Thoracic aorta (tissue), 2 donors: ENCODE results near the gene SHOC2. TPM values are rescaled to one million over a fixed set of nuclear protein-coding genes. Genes with fewer than 3 reads are reported as not detected.

Experiments
- ATAC-seq: fragments of 150-250 bp; one replicate; pipeline ENCODE4 v1.8.0; 2017; ENCODE audit warnings: low read depth; ENCODE audit not compliant: insufficient number of reproducible peaks, low FRiP score
- DNase-seq: peaks from one replicate; pipeline ENCODE4 v3.0.0-alpha.2; 2020; ENCODE audit warnings: low spot score
- H3K27ac ChIP-seq, 2 donors: fragments of 200-600 bp; sonication (generic); 1 replicate in 1 of 2; 2 replicates in 1 of 2; pipeline ENCODE4 v1.5.1; 2016; ENCODE audit warnings: mild to moderate bottlenecking in 2 of 2, moderate library complexity in 2 of 2
- H3K27me3 ChIP-seq: fragments of 200-600 bp; sonication (generic); replicated peaks from 2 replicates; pipeline ENCODE4 v1.6.0; 2016; ENCODE audit warnings: mild to moderate bottlenecking; ENCODE audit not compliant: insufficient read depth
- H3K36me3 ChIP-seq: fragments of 200-600 bp; sonication (generic); one replicate; pipeline ENCODE4 v1.5.1; 2016
- H3K4me1 ChIP-seq, 2 donors: fragments of 200-600 bp; sonication (generic); 1 replicate in 1 of 2; 2 replicates in 1 of 2; pipeline versions ENCODE4 v1.5.1 to v1.6.0; 2016; ENCODE audit warnings: low read depth in 2 of 2, mild to moderate bottlenecking in 1 of 2; ENCODE audit not compliant: control insufficient read depth in 1 of 2
- H3K4me3 ChIP-seq: fragments of 200-600 bp; sonication (generic); 2 replicates; pipeline ENCODE4 v1.5.1; 2016; ENCODE audit warnings: mild to moderate bottlenecking
- H3K9me3 ChIP-seq: fragments of 200-600 bp; sonication (generic); 2 replicates; pipeline ENCODE4 v1.5.1; 2016
- total RNA-seq, 2 donors: library from RNA; depleted of rRNA; stranded (reverse); fragments of >200 nt; gene quantifications; one replicate each; pipeline versions ENCODE4 v1.1.0 to v1.2.3, GENCODE V29; 2016
- TF ChIP-seq, protein P1 (sequence below): fragments of 200-600 bp; sonication (generic); IDR thresholded peaks from one replicate; pipeline ENCODE4 v1.5.1; 2019; ENCODE audit warnings: antibody characterized with exemption

SHOC2 gene
- total RNA-seq, 2 donors from 2014 or later: 41.6 to 115 TPM

DNA sequence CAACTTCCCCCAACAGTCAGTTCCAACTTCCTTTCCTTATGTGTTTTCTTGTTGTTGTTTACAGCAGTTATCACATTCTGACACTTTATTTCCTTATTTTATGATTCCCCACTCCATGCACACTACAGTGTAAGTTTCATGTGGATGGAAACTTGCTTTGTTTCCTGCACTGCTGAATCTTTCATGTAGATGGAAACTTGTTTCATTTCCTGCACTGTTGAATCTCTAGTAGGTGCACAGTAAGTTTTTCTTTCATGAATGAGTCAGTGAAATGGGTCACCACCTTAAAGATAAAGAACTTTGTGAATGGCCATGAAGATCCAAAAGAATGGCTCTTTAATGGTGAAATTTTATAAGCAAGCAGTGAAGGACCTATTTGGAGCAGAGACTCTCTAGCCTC is 61.4 kb downstream of the SHOC2 start:
- Histone ChIP-seq H3K36me3 (no peaks in the 10 kb centered on the region), H3K4me3 (no peak overlapping the region), H3K9me3 (no peaks in the 10 kb centered on the region), H3K27ac (no peak overlapping the region), H3K27me3 (no peaks in the 10 kb centered on the region), H3K4me1 (peaks cover 9 to 13% of the 10 kb centered on the region in 2 donors)
- DNase-seq (no peak), ATAC-seq (no peak)
- TF ChIP-seq, protein P1, sequence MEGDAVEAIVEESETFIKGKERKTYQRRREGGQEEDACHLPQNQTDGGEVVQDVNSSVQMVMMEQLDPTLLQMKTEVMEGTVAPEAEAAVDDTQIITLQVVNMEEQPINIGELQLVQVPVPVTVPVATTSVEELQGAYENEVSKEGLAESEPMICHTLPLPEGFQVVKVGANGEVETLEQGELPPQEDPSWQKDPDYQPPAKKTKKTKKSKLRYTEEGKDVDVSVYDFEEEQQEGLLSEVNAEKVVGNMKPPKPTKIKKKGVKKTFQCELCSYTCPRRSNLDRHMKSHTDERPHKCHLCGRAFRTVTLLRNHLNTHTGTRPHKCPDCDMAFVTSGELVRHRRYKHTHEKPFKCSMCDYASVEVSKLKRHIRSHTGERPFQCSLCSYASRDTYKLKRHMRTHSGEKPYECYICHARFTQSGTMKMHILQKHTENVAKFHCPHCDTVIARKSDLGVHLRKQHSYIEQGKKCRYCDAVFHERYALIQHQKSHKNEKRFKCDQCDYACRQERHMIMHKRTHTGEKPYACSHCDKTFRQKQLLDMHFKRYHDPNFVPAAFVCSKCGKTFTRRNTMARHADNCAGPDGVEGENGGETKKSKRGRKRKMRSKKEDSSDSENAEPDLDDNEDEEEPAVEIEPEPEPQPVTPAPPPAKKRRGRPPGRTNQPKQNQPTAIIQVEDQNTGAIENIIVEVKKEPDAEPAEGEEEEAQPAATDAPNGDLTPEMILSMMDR: no peak

DNA sequence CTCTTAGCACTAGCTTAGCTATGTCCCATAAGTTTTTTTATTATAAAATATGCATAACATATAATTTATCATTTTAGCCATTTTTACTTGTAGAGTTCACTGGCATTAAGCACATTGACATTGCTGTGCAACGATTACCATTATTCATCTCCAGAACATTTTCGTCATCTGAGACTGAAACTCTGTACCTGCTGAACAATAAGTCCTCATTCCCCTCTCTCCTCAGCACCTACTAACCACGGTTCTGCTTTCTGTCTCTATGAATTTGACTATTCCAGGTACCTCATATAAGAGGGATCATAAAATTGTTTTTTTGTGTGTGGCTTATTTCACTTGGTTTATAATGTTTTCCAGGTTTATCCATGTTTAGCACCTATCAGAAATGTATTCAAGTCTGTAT is 64.1 kb downstream of the SHOC2 start:
- Histone ChIP-seq H3K9me3 (no peaks in the 10 kb centered on the region), H3K4me1 (peaks cover 0 to 5% of the 10 kb centered on the region in 2 donors), H3K36me3 (no peaks in the 10 kb centered on the region), H3K27me3 (no peaks in the 10 kb centered on the region), H3K27ac (no peak overlapping the region), H3K4me3 (no peak overlapping the region)
- ATAC-seq (no peak), DNase-seq (no peak)
- TF ChIP-seq, protein P1: no peak

DNA sequence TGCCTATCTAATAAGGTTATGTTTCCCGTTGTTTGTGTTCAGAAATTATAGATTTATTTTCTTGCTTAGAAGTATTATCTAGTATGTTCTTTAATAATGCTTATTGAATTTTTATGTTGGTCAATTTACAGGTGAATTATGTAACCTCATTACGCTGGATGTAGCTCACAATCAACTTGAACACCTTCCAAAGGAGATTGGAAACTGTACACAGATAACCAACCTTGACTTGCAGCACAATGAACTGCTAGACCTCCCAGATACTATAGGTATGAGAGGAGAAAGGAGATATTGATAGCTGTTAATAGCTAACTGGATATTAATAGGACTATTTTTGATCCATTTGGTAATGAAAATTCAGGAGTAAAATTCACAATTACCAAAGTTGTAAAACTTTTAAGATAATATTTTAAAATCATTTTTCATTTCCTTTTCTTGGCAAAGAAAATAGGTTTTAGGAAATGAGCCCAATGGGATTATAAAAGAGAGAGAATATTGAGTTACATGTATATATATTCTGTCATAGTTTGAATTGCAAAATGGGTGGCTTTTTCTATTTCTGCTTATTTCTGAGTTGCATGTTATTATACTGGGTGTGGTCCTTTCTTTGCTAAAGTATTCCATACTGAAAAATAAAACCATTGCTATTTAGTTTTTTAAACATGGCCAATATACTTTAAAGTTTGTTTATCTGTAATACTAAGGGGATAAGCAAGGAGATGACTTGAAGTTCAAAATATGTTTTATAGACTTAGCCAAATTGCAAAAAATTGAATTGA is 66.3 kb downstream of the SHOC2 start:
- Histone ChIP-seq H3K4me3 (no peak overlapping the region), H3K36me3 (no peaks in the 10 kb centered on the region), H3K9me3 (no peaks in the 10 kb centered on the region), H3K27me3 (no peaks in the 10 kb centered on the region), H3K27ac (no peak overlapping the region), H3K4me1 (peaks cover 0 to 5% of the 10 kb centered on the region in 2 donors)
- TF ChIP-seq, protein P1: no peak
- no peak for ATAC-seq
- no peak for DNase-seq

DNA sequence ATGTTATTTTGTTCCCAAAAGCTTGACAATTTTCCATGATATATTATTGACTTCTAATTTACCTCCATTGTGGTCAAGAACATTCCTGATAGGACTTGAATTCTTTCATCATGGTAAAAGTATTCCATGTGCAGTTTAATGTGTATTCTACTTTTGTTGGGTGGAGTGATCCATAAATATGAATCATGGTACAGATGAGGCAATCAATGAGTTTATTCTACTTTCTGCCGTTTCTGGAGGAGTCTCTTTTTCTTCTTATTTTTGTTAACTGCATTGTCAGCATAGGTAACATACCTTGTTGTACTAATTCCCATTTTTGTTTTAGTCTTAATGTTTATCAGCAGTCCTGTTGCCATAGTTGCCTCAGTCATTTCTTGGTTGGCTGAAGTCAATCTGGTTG is 69.6 kb downstream of the SHOC2 start:
- no peak for DNase-seq
- ATAC-seq: no peak
- no peaks in the 10 kb centered on the region for H3K9me3 ChIP-seq
- no peak overlapping the region for H3K4me3 ChIP-seq
- no peak overlapping the region for H3K27ac ChIP-seq
- TF ChIP-seq, protein P1: no peak
- H3K4me1 ChIP-seq: peaks cover 8 to 12% of the 10 kb centered on the region in 2 donors
- H3K36me3 ChIP-seq: no peaks in the 10 kb centered on the region
- H3K27me3 ChIP-seq: no peaks in the 10 kb centered on the region

DNA sequence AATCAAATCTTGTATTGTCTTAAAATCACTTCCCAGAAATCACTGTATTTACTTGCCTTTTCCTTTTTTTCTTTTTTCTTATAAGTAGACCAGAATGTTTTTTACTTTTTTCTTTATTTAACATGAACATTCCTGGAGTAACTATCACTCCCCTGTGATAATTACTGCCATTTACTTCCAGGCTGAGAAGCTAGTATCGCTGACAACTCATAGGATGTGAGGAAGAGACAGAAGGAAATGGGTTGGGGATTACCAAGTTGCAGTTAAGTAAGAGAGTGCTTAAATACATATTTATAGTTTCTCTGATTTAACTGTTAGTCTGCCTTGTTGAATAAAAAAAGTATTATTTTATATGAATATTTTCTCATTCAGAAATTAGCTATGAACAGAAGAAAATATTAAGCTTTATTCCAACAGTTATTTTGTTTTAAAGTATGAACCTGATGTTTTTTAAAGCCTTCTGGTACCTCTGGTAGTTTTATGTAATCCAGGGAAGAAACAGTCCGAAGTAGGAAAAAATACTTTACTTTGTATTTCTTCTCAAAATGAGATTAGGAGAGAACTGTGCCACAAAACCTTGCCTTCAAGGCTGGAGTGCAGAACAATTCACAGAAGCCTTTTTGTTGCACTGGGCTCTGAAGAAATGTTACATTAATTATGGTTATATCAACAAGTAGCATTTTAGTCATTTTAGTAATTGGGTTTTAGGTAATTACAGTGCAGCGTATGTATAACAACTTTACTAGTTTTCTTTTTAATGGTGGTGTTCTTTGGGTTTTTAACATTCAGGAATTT is 72.8 kb downstream of the SHOC2 start:
- DNase-seq (no peak), ATAC-seq (no peak)
- TF ChIP-seq, protein P1: no peak
- Histone ChIP-seq H3K9me3 (no peaks in the 10 kb centered on the region), H3K27me3 (no peaks in the 10 kb centered on the region), H3K27ac (no peak overlapping the region), H3K4me1 (peaks cover 4 to 12% of the 10 kb centered on the region in 2 donors), H3K4me3 (no peak overlapping the region), H3K36me3 (no peaks in the 10 kb centered on the region)
